ENCODE results near the gene MGLL.

MGLL gene

DNA sequence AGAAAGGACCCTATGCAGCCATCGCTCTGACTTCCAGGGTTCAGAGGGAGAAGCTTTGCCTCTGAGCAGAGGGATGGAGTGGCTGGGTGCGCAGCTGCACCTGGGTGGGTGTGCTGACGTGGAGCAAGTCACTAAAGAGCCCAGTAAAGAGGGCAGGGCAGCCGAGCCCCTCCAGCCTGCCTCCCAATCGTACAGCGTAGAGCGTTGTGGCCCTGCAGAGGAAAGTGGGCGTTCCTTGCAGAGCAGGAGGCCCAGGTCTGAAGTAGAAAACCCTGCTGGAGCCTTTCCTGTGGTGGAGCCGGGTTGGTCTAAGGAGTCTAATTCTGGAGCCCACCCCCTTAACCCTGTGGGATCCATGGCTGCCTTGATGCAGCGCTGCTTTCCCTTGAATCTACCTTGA lies 88.5 kb downstream of the MGLL start:
- H3K27ac ChIP-seq (replicated peaks), result no peak overlapping the region
- DNase-seq (ENCODE audit: low read depth in 1 of 2, low spot score in 1 of 2), result no peak
- no peak overlapping the region for H3K4me3 ChIP-seq (replicated peaks; ENCODE audit: insufficient read depth, low read length)
- no peaks in the 10 kb centered on the region for H3K27me3 ChIP-seq (ENCODE audit: insufficient read depth, poor library complexity, severe bottlenecking)
- TF ChIP-seq SPI1 (IDR thresholded peaks at IDR 0.05; ENCODE audit: borderline replicate concordance, low read depth), result no peak
- no peak for TF ChIP-seq POLR2AphosphoS5 (IDR thresholded peaks at IDR 0.05; ENCODE audit: low read depth)
- no peak for TF ChIP-seq CTCF (IDR thresholded peaks at IDR 0.05; ENCODE audit: insufficient read depth, low read length)
- TF ChIP-seq GABPA (IDR thresholded peaks at IDR 0.05; ENCODE audit: low read depth), result no peak
- TF ChIP-seq REST (IDR thresholded peaks at IDR 0.05; ENCODE audit: insufficient replicate concordance, low read depth), result no peak

- no peak overlapping the region for H3K4me3 ChIP-seq (replicated peaks; ENCODE audit: insufficient read depth, low read length)
- no peaks in the 10 kb centered on the region for H3K27me3 ChIP-seq (ENCODE audit: insufficient read depth, poor library complexity, severe bottlenecking)
- TF ChIP-seq POLR2AphosphoS5 (IDR thresholded peaks at IDR 0.05; ENCODE audit: low read depth) (no peak), CTCF (IDR thresholded peaks at IDR 0.05; ENCODE audit: insufficient read depth, low read length) (no peak), GABPA (IDR thresholded peaks at IDR 0.05; ENCODE audit: low read depth) (no peak), REST (IDR thresholded peaks at IDR 0.05; ENCODE audit: insufficient replicate concordance, low read depth) (no peak), SPI1 (IDR thresholded peaks at IDR 0.05; ENCODE audit: borderline replicate concordance, low read depth) (no peak)
- peak in 1 of 2 experiments; percentile 38 for DNase-seq (ENCODE audit: low read depth in 1 of 2, low spot score in 1 of 2)
- H3K27ac ChIP-seq (replicated peaks), result no peak overlapping the region
Measured at GRCh38 chr3:127732879-127733350, 89.4 kb downstream of the MGLL start.

DNA sequence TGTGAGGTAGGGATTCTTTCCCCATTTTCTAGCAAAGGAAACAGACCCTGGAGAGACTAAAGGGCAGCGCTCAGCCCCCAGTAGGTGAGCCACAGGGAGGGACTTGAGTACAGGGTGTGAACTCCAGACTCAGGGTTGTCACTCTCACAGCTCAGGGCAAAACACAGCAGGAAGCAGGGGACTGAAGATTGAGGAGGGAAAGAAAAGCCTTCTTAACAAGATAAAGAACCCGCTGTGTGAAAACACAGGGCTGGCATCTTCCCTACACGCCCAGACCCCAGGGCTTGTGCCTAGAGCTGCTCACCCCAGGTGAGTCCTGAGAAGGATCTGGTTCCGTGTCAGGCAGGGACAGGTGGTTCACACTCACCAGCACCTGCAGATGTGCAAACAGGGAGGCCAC lies 90.0 kb downstream of the MGLL start:
- DNase-seq (ENCODE audit: low read depth in 1 of 2, low spot score in 1 of 2), result no peak
- TF ChIP-seq POLR2AphosphoS5 (IDR thresholded peaks at IDR 0.05; ENCODE audit: low read depth) (no peak), GABPA (IDR thresholded peaks at IDR 0.05; ENCODE audit: low read depth) (no peak), CTCF (IDR thresholded peaks at IDR 0.05; ENCODE audit: insufficient read depth, low read length) (no peak), REST (IDR thresholded peaks at IDR 0.05; ENCODE audit: insufficient replicate concordance, low read depth) (no peak), SPI1 (IDR thresholded peaks at IDR 0.05; ENCODE audit: borderline replicate concordance, low read depth) (no peak)
- Histone ChIP-seq H3K27ac (replicated peaks) (no peak overlapping the region), H3K4me3 (replicated peaks; ENCODE audit: insufficient read depth, low read length) (no peak overlapping the region), H3K27me3 (ENCODE audit: insufficient read depth, poor library complexity, severe bottlenecking) (no peaks in the 10 kb centered on the region)

Measured in HL-60 (cell line).